GM18907 (cell line): ENCODE results near the gene ABCA7.

Source experiments
- ATAC-seq: cut with Tn5 transposase; IDR thresholded peaks from one replicate; pipeline ENCODE4 v1.9.1; 2021; ENCODE audit warnings: mild to moderate bottlenecking, moderate library complexity; ENCODE audit not compliant: unreplicated experiment

The ABCA7 gene

GRCh38 chr19:1053176-1054101 is 13.5 kb downstream of the ABCA7 start:
- ATAC-seq: no peak

- no peak for ATAC-seq
Measured at GRCh38 chr19:1054102-1055027, 14.5 kb downstream of the ABCA7 start.

GRCh38 chr19:1055028-1055425 is 15.1 kb downstream of the ABCA7 start:
- ATAC-seq: no peak

GRCh38 chr19:1055886-1056620 is 16.1 kb downstream of the ABCA7 start:
- no peak for ATAC-seq

- no peak for ATAC-seq
Measured at GRCh38 chr19:1057176-1057855, 17.4 kb downstream of the ABCA7 start.

- no peak for ATAC-seq
Measured at GRCh38 chr19:1058112-1058511, 18.2 kb downstream of the ABCA7 start.

- no peak for ATAC-seq
Measured at GRCh38 chr19:1060689-1061088, 20.8 kb downstream of the ABCA7 start.

- ATAC-seq: no peak
Measured at GRCh38 chr19:1061987-1062386, 22.1 kb downstream of the ABCA7 start.

- ATAC-seq: no peak
Measured at GRCh38 chr19:1062387-1063029, 22.6 kb downstream of the ABCA7 start.

GRCh38 chr19:1063030-1063908 is 23.4 kb downstream of the ABCA7 start:
- no peak for ATAC-seq

GRCh38 chr19:1063909-1064660 is 24.2 kb downstream of the ABCA7 start:
- no peak for ATAC-seq

GRCh38 chr19:1064661-1065605 is 25.0 kb downstream of the ABCA7 start:
- ATAC-seq: no peak

GRCh38 chr19:1065606-1066109 is 25.8 kb downstream of the ABCA7 start:
- no peak for ATAC-seq

- no peak for ATAC-seq
Measured at GRCh38 chr19:1066251-1066747, 26.4 kb downstream of the ABCA7 start.

- peak; percentile 39 for ATAC-seq
Measured at GRCh38 chr19:1066748-1067340, 26.9 kb downstream of the ABCA7 start, which contains the start of gene ARHGAP45. Gene ARHGAP45 (plus strand): TSS chr19:1067167. CDS start chr19:1067406, 239 bp downstream.

- ATAC-seq: peak; percentile 18
Measured at GRCh38 chr19:1067341-1067957, 27.5 kb downstream of the ABCA7 start.
